IMR-90 (cell line): ENCODE data around the gene C15orf61. TPM values are rescaled to one million over a fixed set of nuclear protein-coding genes. Genes with fewer than 3 reads are reported as not detected.

Experiments used
- ATAC-seq: fragments of 200-7000 bp; cut with Tn5 transposase; 2 replicates; pipeline ENCODE4 v1.9.1; 2020; ENCODE audit warnings: low read depth, mild to moderate bottlenecking, moderate library complexity
- BruUV-seq: library from RNA; stranded (reverse); fragments of 400-500 nt; replicated peaks from 2 replicates; lab custom pipeline; 2021; lab: Mats Ljungman, UMichigan
- CTCF ChIA-PET: fragments of 300-600 bp; formaldehyde crosslinking; extraction: SDS; loops from one replicate; lab custom pipeline; 2021; ENCODE audit warnings: antibody characterized with exemption; lab: Yijun Ruan, JAX
- POLR2A ChIA-PET: fragments of 300-600 bp; sonication (Branson Sonifier 250); formaldehyde crosslinking; loops from one replicate; lab custom pipeline; 2022; ENCODE audit warnings: antibody characterized with exemption; ENCODE audit not compliant: unreplicated experiment; lab: Charles Lee
- DNase-seq: peaks from one replicate; pipeline ENCODE4 v3.0.0; 2013
- H2AFZ ChIP-seq: replicated peaks from 2 replicates; pipeline ENCODE3; 2013; ENCODE audit warnings: low read length, mild to moderate bottlenecking; ENCODE audit not compliant: poor library complexity
- H2AK5ac ChIP-seq: 2 replicates; pipeline ENCODE4 v1.6.1; 2013; ENCODE audit warnings: low read depth, low read length, inconsistent platforms
- H2AK9ac ChIP-seq: replicated peaks from 2 replicates; pipeline ENCODE3; 2013; ENCODE audit warnings: mild to moderate bottlenecking, low read depth, low read length, moderate library complexity; ENCODE audit not compliant: poor library complexity
- H2BK120ac ChIP-seq: 2 replicates; pipeline ENCODE4 v1.6.1; 2013; ENCODE audit warnings: low read depth, low read length, inconsistent platforms
- H2BK15ac ChIP-seq: 3 replicates; pipeline ENCODE4 v1.6.1; 2013; ENCODE audit warnings: low read depth, low read length, inconsistent platforms
- H2BK20ac ChIP-seq: 2 replicates; pipeline ENCODE4 v1.6.1; 2013; ENCODE audit warnings: low read depth, mild to moderate bottlenecking, inconsistent platforms, low read length, moderate library complexity
- H2BK5ac ChIP-seq: 2 replicates; pipeline ENCODE4 v1.6.1; 2013; ENCODE audit warnings: mild to moderate bottlenecking, low read depth, low read length, inconsistent platforms; ENCODE audit not compliant: poor library complexity, severe bottlenecking
- H3K14ac ChIP-seq: replicated peaks from 2 replicates; pipeline ENCODE4 v1.6.1; 2013; ENCODE audit warnings: low read depth, low read length, inconsistent platforms
- H3K18ac ChIP-seq: 2 replicates; pipeline ENCODE4 v1.6.1; 2013; ENCODE audit warnings: low read depth, low read length, control low read depth
- H3K23ac ChIP-seq: 2 replicates; pipeline ENCODE4 v1.6.1; 2013; ENCODE audit warnings: low read depth, low read length, inconsistent platforms
- H3K27ac ChIP-seq: 2 replicates; pipeline ENCODE4 v1.5.1; 2013; ENCODE audit warnings: mild to moderate bottlenecking, control low read depth, low read length; ENCODE audit not compliant: insufficient read depth
- H3K27me3 ChIP-seq: 2 replicates; pipeline ENCODE4 v1.6.1; 2013; ENCODE audit warnings: low read length; ENCODE audit not compliant: control insufficient read depth, insufficient read depth
- H3K36me3 ChIP-seq: 2 replicates; pipeline ENCODE4 v1.6.1; 2013; ENCODE audit warnings: low read length, mixed read lengths; ENCODE audit not compliant: control insufficient read depth, insufficient read depth
- H3K4ac ChIP-seq: 2 replicates; pipeline ENCODE4 v1.6.1; 2013; ENCODE audit warnings: low read depth, low read length, inconsistent platforms
- H3K4me1 ChIP-seq: 2 replicates; pipeline ENCODE4 v1.6.1; 2013; ENCODE audit warnings: low read length, mixed read lengths; ENCODE audit not compliant: control insufficient read depth, insufficient read depth
- H3K4me2 ChIP-seq: 2 replicates; pipeline ENCODE4 v1.6.1; 2013; ENCODE audit warnings: low read depth, mild to moderate bottlenecking, control low read depth, low read length, moderate library complexity
- H3K4me3 ChIP-seq: 2 replicates; pipeline ENCODE4 v1.5.1; 2013; ENCODE audit warnings: low read depth, mild to moderate bottlenecking, control low read depth, low read length, moderate library complexity; ENCODE audit not compliant: insufficient read depth
- H3K56ac ChIP-seq: 2 replicates; pipeline ENCODE4 v1.6.1; 2013; ENCODE audit warnings: low read length, inconsistent platforms; ENCODE audit not compliant: insufficient read depth; ENCODE audit errors: extremely low read depth
- H3K79me1 ChIP-seq, 2 experiments: 2 replicates each; pipeline ENCODE4 v1.6.1; 2013; ENCODE audit warnings: low read length in 2 of 2, inconsistent platforms in 1 of 2, low read depth in 1 of 2
- H3K9ac ChIP-seq: 2 replicates; pipeline ENCODE4 v1.6.1; 2013; ENCODE audit warnings: low read depth, low read length, control low read depth
- H3K9me1 ChIP-seq: 2 replicates; pipeline ENCODE4 v1.6.1; 2013; ENCODE audit warnings: low read length, inconsistent platforms; ENCODE audit not compliant: insufficient read depth
- H3K9me3 ChIP-seq: 2 replicates; pipeline ENCODE4 v1.6.1; 2013; ENCODE audit warnings: low read length; ENCODE audit not compliant: control insufficient read depth, insufficient read depth
- H4K20me1 ChIP-seq: 2 replicates; pipeline ENCODE4 v1.6.1; 2013; ENCODE audit warnings: low read length, inconsistent platforms; ENCODE audit not compliant: insufficient read depth
- H4K5ac ChIP-seq: 2 replicates; pipeline ENCODE4 v1.6.1; 2013; ENCODE audit warnings: mild to moderate bottlenecking, low read depth, low read length, control low read depth
- H4K8ac ChIP-seq, 2 experiments: 2 replicates each; pipeline ENCODE4 v1.6.1; 2013; ENCODE audit warnings: low read depth in 2 of 2, low read length in 2 of 2, control low read depth in 1 of 2, inconsistent platforms in 1 of 2
- H4K91ac ChIP-seq: 2 replicates; pipeline ENCODE4 v1.6.1; 2013; ENCODE audit warnings: low read depth, low read length, inconsistent platforms; ENCODE audit not compliant: insufficient read depth
- BHLHE40 ChIP-seq: fragments of 150-350 bp; IDR thresholded peaks from 2 replicates; pipeline ENCODE4 v1.6.1; 2016; ENCODE audit warnings: mild to moderate bottlenecking, low read depth, low read length
- CEBPB ChIP-seq: IDR thresholded peaks from 2 replicates; pipeline ENCODE4 v1.6.1; 2012; ENCODE audit warnings: low read depth, low read length, improper control_type of control experiment
- CHD1 ChIP-seq: IDR thresholded peaks from 2 replicates; pipeline ENCODE4 v1.6.1; 2012; ENCODE audit warnings: low read depth, low read length, improper control_type of control experiment
- FOS ChIP-seq: fragments of 150-350 bp; IDR thresholded peaks from 2 replicates; pipeline ENCODE4 v1.6.1; 2016; ENCODE audit warnings: low read depth, low read length
- MAFK ChIP-seq: IDR thresholded peaks from 2 replicates; pipeline ENCODE4 v1.6.1; 2012; ENCODE audit warnings: low read depth, low read length, improper control_type of control experiment
- MAZ ChIP-seq: IDR thresholded peaks from 2 replicates; pipeline ENCODE4 v1.6.1; 2012; ENCODE audit warnings: low read depth, mild to moderate bottlenecking, low read length, improper control_type of control experiment, moderate library complexity, borderline replicate concordance
- MXI1 ChIP-seq: IDR thresholded peaks from 2 replicates; pipeline ENCODE4 v1.6.1; 2012; ENCODE audit warnings: low read depth, mild to moderate bottlenecking, low read length, moderate library complexity, borderline replicate concordance
- NFE2L2 ChIP-seq: fragments of 150-350 bp; IDR thresholded peaks from 2 replicates; pipeline ENCODE4 v1.6.1; 2016; ENCODE audit warnings: low read depth, mild to moderate bottlenecking, low read length
- POLR2A ChIP-seq: IDR thresholded peaks from 2 replicates; pipeline ENCODE4 v1.6.1; 2012; ENCODE audit warnings: mild to moderate bottlenecking, low read depth, low read length
- RAD21 ChIP-seq: IDR thresholded peaks from 2 replicates; pipeline ENCODE4 v1.6.1; 2012; ENCODE audit warnings: low read length, improper control_type of control experiment
- RCOR1 ChIP-seq: IDR thresholded peaks from 2 replicates; pipeline ENCODE4 v1.6.1; 2012; ENCODE audit warnings: mild to moderate bottlenecking, low read length, improper control_type of control experiment; ENCODE audit not compliant: insufficient replicate concordance
- RFX5 ChIP-seq: IDR thresholded peaks from 2 replicates; pipeline ENCODE4 v1.8.0; 2012; ENCODE audit warnings: low read depth, mild to moderate bottlenecking, low read length, moderate library complexity
- SMC3 ChIP-seq: fragments of 150-350 bp; IDR thresholded peaks from 2 replicates; pipeline ENCODE4 v1.6.1; 2016; ENCODE audit warnings: low read depth, mild to moderate bottlenecking, antibody characterized with exemption, low read length, moderate library complexity
- WGBS, 2 experiments: methylation state at CpG; one replicate each; pipeline versions ENCODE4 v1.1.5 to v1.1.7; 2013; ENCODE audit warnings: missing lambda C conversion rate in 2 of 2; ENCODE audit not compliant: insufficient read length in 1 of 2; ENCODE audit errors: extremely low coverage in 2 of 2; 5-methylcytosine and 5-hydroxymethylcytosine counted together
- dilution Hi-C: fragments of 300-500 bp; cut with HindIII; formaldehyde crosslinking; loops from one replicate; pipeline ENCODE4 v1.14.3; 2018; ENCODE audit warnings: low sequenced_read_pairs; ENCODE audit not compliant: unreplicated experiment
- in situ Hi-C: fragments of 300-500 bp; cut with MboI; formaldehyde crosslinking; loops from 3 replicates; pipeline ENCODE4 v1.14.3; 2019; ENCODE audit warnings: low sequenced_read_pairs, inconsistent platforms, mixed read lengths
- intact Hi-C: fragments of 100-400 bp; cut with micrococcal nuclease; formaldehyde crosslinking; loops from 2 replicates; pipeline ENCODE4 v1.10.0; 2022
- polyA plus RNA-seq, 3 experiments: library from polyadenylated mRNA; depleted of rRNA; stranded (reverse); fragments of >200 nt; gene quantifications; 2 replicates each; pipeline ENCODE4 v1.2.3, GENCODE V29; 2012; ENCODE audit warnings: low replicate concordance in 1 of 3
- total RNA-seq: library from RNA; depleted of rRNA; stranded (reverse); fragments of >200 nt; gene quantifications from 2 replicates; pipeline ENCODE4 v1.2.3, GENCODE V29; 2012
- TF ChIP-seq, protein P1 (sequence below): conservative IDR thresholded peaks from 2 replicates; pipeline ENCODE4 v1.5.1; 2012; ENCODE audit warnings: mild to moderate bottlenecking, low read depth, low read length, improper control_type of control experiment
- TF ChIP-seq, protein P2 (sequence below): fragments of 150-350 bp; IDR thresholded peaks from 2 replicates; pipeline ENCODE4 v1.6.1; 2017; ENCODE audit warnings: mild to moderate bottlenecking, antibody characterized with exemption, low read length, low read depth
- TF ChIP-seq, protein P3 (sequence below): fragments of 150-350 bp; IDR thresholded peaks from 2 replicates; pipeline ENCODE4 v1.6.1; 2016; ENCODE audit warnings: low read depth, mild to moderate bottlenecking, low read length, moderate library complexity, borderline replicate concordance

C15orf61 gene
- total and polyA plus RNA-seq, 2 of the 4 experiments (the other 2 are of a cell fraction), result 1.4 to 2.5 TPM

DNA sequence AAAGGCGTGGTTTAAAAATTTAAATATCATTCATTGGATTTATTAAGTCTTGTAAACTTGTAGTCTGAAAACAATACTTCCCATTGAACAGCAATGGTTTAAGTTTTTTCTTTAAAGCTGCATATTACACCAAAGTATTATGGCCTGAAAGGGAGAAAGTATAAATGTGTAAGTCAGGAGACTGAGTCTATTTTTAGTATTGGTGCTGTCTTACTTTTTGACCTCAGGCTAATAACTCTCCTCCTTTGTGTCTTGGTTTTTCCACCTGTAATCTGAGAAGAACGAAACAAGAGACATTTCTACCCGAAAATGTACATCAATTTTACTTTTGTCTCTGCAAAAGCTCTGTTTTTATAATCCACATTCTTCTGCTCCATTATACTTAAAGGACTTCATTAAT is 7.6 kb downstream of the C15orf61 start:
- in situ Hi-C loops, result no loop called here
- WGBS, 2 experiments, result no CpG with 5 or more reads among the region's 3 CpGs
- no peak for ATAC-seq

More for the DNA sequence above, 7.6 kb downstream of the C15orf61 start:
- Histone ChIP-seq H2AK9ac (no peak overlapping the region), H3K27me3 (no peaks in the 10 kb centered on the region), H4K5ac (no peak overlapping the region), H3K18ac (no peak overlapping the region), H2BK20ac (no peak overlapping the region), H2AFZ (no peak overlapping the region), H4K8ac (no peak overlapping the region), H3K9me3 (no peaks in the 10 kb centered on the region), H3K23ac (no peak overlapping the region), H3K9ac (no peak overlapping the region), H3K4me1 (peaks cover 2% of the 10 kb centered on the region; the same call in 1 of the 2 replicates), H2BK120ac (no peak overlapping the region), H3K14ac (no peak overlapping the region), H3K4me3 (no peak overlapping the region), H4K91ac (no peak overlapping the region), H4K20me1 (peaks cover 3% of the 10 kb centered on the region; the same call in 1 of the 2 replicates), H3K36me3 (no peaks in the 10 kb centered on the region), H2BK15ac (no peak overlapping the region), H3K79me1 (peaks cover 3 to 7% of the 10 kb centered on the region in 2 experiments; a peak in 3 of 4 replicates), H3K9me1 (no peaks in the 10 kb centered on the region), H3K27ac (no peak overlapping the region), H3K4ac (no peak overlapping the region), H2BK5ac (no peak overlapping the region), H2AK5ac (no peak overlapping the region), H3K4me2 (no peak overlapping the region), H3K56ac (no peak overlapping the region)
- no peak for TF ChIP-seq NFE2L2
- TF ChIP-seq MXI1, result no peak
- no peak for TF ChIP-seq RCOR1
- TF ChIP-seq, protein P1, sequence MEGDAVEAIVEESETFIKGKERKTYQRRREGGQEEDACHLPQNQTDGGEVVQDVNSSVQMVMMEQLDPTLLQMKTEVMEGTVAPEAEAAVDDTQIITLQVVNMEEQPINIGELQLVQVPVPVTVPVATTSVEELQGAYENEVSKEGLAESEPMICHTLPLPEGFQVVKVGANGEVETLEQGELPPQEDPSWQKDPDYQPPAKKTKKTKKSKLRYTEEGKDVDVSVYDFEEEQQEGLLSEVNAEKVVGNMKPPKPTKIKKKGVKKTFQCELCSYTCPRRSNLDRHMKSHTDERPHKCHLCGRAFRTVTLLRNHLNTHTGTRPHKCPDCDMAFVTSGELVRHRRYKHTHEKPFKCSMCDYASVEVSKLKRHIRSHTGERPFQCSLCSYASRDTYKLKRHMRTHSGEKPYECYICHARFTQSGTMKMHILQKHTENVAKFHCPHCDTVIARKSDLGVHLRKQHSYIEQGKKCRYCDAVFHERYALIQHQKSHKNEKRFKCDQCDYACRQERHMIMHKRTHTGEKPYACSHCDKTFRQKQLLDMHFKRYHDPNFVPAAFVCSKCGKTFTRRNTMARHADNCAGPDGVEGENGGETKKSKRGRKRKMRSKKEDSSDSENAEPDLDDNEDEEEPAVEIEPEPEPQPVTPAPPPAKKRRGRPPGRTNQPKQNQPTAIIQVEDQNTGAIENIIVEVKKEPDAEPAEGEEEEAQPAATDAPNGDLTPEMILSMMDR, result no peak
- no peak for TF ChIP-seq POLR2A
- no peak for TF ChIP-seq RAD21
- no peak for TF ChIP-seq RFX5
- TF ChIP-seq, protein P2, sequence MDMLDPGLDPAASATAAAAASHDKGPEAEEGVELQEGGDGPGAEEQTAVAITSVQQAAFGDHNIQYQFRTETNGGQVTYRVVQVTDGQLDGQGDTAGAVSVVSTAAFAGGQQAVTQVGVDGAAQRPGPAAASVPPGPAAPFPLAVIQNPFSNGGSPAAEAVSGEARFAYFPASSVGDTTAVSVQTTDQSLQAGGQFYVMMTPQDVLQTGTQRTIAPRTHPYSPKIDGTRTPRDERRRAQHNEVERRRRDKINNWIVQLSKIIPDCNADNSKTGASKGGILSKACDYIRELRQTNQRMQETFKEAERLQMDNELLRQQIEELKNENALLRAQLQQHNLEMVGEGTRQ, result no peak
- no peak for TF ChIP-seq MAZ
- TF ChIP-seq MAFK, result no peak
- TF ChIP-seq BHLHE40, result no peak
- no peak for TF ChIP-seq SMC3
- TF ChIP-seq CHD1, result no peak
- no peak for TF ChIP-seq CEBPB
- no peak for TF ChIP-seq FOS
- TF ChIP-seq, protein P3, sequence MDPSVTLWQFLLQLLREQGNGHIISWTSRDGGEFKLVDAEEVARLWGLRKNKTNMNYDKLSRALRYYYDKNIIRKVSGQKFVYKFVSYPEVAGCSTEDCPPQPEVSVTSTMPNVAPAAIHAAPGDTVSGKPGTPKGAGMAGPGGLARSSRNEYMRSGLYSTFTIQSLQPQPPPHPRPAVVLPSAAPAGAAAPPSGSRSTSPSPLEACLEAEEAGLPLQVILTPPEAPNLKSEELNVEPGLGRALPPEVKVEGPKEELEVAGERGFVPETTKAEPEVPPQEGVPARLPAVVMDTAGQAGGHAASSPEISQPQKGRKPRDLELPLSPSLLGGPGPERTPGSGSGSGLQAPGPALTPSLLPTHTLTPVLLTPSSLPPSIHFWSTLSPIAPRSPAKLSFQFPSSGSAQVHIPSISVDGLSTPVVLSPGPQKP, result no peak
- no TSS peak for BruUV-seq
- no peak for DNase-seq
- ChIA-PET POLR2A (no interaction called here), CTCF (no interaction called here)
- dilution Hi-C loops, result no loop called here
- intact Hi-C loops, result no loop called here
